Large intestine (tissue), 3 donors: ENCODE measurements around the gene ENO4. TPM values are rescaled to one million over a fixed set of nuclear protein-coding genes. Genes with fewer than 3 reads are reported as not detected.

Experiments
- DNase-seq, 2 donors: peaks; one replicate each; pipeline versions ENCODE4 v3.0.0 to v3.0.0-alpha.2; 2013
- H3K27ac ChIP-seq: one replicate; pipeline ENCODE4 v1.5.1; 2013; ENCODE audit warnings: low read length
- H3K27me3 ChIP-seq: 2 replicates; pipeline ENCODE4 v1.6.1; 2013; ENCODE audit warnings: low read length; ENCODE audit not compliant: control insufficient read depth, insufficient read depth
- H3K36me3 ChIP-seq: 2 replicates; pipeline ENCODE4 v1.6.1; 2013; ENCODE audit warnings: low read length; ENCODE audit not compliant: control insufficient read depth, insufficient read depth
- H3K4me1 ChIP-seq: one replicate; pipeline ENCODE4 v1.6.1; 2013; ENCODE audit warnings: low read length; ENCODE audit not compliant: control insufficient read depth, insufficient read depth
- H3K4me3 ChIP-seq: one replicate; pipeline ENCODE4 v1.5.1; 2013; ENCODE audit warnings: low read length
- H3K9me3 ChIP-seq: one replicate; pipeline ENCODE4 v1.6.1; 2013; ENCODE audit warnings: mild to moderate bottlenecking, low read depth, low read length, moderate library complexity; ENCODE audit not compliant: control insufficient read depth
- WGBS: methylation state at CpG from one replicate; pipeline ENCODE4 v1.1.5; 2013; ENCODE audit warnings: low lambda C conversion rate; ENCODE audit not compliant: insufficient coverage; 5-methylcytosine and 5-hydroxymethylcytosine counted together
- polyA plus RNA-seq: library from polyadenylated mRNA; unstranded; fragments of 120-200 nt; gene quantifications from one replicate; pipeline ENCODE4 v1.2.1, GENCODE V29; 2013

The ENO4 gene
- polyA plus RNA-seq, 1 donor, result 1.1 TPM

DNA sequence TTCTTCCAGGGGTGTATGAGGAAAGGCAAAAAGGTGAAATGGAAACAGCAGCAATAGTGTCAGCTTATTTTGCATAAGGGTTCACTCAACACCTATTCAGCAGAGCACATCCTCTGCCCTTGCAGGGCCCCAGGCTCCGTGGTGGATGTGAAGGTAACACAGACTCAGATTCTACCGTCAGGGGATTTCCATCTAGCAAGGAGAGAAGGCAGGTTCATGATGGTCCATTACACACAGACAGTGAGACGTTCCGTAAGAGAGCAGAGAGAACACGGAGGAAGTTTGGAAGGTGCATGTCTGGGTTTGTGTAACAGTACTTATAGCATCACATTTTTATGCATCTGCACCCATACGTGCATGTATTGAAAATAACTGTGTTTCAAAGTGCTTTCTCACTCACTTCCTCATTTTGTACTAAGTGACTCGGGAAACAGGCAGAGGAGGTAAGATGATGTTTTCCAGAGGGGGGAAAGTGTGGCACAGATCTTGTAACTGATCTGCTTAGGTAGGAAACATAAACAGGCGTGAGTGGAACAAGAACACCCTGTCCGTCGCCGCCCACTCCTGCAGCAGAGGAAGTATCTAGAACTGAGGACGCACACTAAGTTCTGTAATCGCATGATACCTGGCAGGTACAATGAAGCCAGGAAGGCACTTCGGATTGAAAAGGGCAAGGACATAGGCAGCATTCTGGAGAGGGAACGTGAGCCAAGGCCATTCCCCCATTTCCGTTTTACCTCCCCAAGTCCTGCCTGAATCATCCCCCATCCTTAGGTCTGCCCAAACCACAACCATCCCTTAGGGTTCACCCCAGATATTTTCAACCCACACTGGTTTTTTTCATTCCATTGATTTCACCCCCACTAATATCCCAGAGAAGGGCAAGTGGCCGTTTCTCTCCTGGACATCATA, 1.0 kb upstream of the ENO4 start:
- Histone ChIP-seq H3K9me3 (no peaks in the 10 kb centered on the region), H3K27me3 (no peaks in the 10 kb centered on the region), H3K27ac (peak overlapping the region; percentile 66), H3K4me3 (peak overlapping the region; percentile 89), H3K4me1 (peaks cover 15% of the 10 kb centered on the region), H3K36me3 (no peaks in the 10 kb centered on the region)
- DNase-seq, result peak in 1 of 2 donors; percentile 11
- WGBS, result 20% methylated on average over 1 of the region's 17 CpGs

DNA sequence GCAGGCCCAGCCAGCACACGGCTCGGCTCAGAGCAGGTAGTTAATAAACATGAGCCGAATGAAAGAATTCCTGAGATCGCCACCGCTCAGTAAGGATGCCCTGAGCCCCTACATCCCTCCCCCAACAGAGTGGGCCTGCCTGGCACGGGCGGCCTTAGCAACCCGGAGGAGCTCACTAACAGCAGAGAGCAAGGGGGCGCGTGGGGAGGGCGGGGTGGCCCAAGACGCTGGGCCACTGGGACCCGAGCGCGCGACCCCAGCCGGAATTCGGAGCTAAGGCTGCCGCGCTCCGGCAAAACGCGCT, 403 bp upstream of the ENO4 start:
- peaks cover 15% of the 10 kb centered on the region for H3K4me1 ChIP-seq
- no peaks in the 10 kb centered on the region for H3K27me3 ChIP-seq
- WGBS, result no CpG with 5 or more reads among the region's 23 CpGs
- H3K4me3 ChIP-seq, result peak overlapping the region; percentile 89
- no peaks in the 10 kb centered on the region for H3K36me3 ChIP-seq
- H3K9me3 ChIP-seq, result no peaks in the 10 kb centered on the region
- peak overlapping the region; percentile 66 for H3K27ac ChIP-seq
- DNase-seq, result no peak

DNA sequence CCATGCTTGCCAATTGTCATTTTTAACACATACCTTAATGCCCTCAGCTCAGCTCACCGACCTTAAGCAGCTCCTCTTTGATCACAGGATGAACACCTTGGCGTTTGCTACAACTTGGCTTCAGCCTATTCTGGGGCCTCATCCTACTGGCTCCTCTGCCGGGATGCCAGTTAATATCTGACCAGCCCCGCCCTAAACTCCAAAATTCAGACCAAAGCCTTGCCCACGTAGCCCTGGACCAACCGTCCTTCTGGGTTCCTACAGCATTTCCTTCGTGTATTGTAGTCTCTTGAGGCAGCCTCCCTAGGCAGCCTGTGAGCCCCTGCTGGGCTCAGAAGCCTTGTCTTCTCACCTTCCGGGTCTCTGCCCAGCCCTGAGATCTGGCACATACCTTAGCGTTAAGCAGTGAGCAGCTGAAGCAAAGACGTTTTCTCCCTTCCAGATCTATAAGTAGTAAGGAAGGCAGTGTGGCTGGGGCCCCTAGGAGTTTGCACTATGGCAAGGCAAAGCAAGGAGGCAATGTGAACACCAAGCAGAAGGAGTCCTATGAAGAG, 836 bp downstream of the ENO4 start:
- no CpG with 5 or more reads among the region's 10 CpGs for WGBS
- no peaks in the 10 kb centered on the region for H3K36me3 ChIP-seq
- DNase-seq, result no peak
- H3K4me3 ChIP-seq, result peak overlapping the region; percentile 89
- H3K27me3 ChIP-seq, result no peaks in the 10 kb centered on the region
- peak overlapping the region; percentile 66 for H3K27ac ChIP-seq
- no peaks in the 10 kb centered on the region for H3K9me3 ChIP-seq
- H3K4me1 ChIP-seq, result peaks cover 15% of the 10 kb centered on the region

DNA sequence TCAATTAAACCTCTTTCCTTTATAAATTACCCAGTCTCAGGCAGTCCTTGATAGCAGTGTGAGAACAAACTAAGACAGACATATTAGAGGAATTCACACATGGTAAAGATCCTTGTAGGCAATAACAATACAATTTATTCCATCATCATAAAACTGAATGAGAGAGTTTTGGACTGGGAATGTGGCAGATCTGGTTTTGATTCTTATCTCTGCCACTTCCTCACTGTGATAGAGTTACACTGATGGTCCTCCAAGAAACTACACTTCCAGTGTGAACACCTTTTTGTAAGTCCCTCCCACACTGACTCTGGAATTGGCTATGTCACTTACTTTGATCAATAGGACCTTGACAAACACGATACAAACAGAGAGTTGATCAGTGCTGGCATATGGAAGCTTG, 2.9 kb downstream of the ENO4 start:
- WGBS, result no CpG with 5 or more reads among the region's 1 CpG
- H3K27ac ChIP-seq, result no peak overlapping the region
- H3K36me3 ChIP-seq, result no peaks in the 10 kb centered on the region
- no peaks in the 10 kb centered on the region for H3K27me3 ChIP-seq
- H3K4me3 ChIP-seq, result no peak overlapping the region
- no peaks in the 10 kb centered on the region for H3K9me3 ChIP-seq
- H3K4me1 ChIP-seq, result peaks cover 15% of the 10 kb centered on the region
- DNase-seq, result no peak

DNA sequence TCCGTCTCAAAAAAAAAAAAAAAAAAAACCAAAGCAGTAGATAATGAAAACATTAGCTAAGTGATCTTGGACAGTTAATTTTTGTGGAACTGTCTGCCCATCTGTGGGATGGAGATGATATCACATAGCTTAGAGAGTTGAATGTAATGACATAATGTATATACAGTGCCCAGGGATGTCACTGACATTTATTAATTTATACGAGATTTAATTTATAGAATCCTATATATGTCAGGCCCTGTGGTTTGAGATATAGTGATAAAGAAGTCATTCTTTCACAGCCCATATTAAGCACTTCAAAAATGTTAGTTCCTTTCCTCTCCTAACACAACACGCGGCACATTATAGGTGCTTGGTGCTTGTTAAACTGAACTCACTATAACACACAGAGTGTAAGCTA, 4.0 kb downstream of the ENO4 start:
- Histone ChIP-seq H3K4me1 (peaks cover 14% of the 10 kb centered on the region), H3K27ac (no peak overlapping the region), H3K9me3 (peaks cover 5% of the 10 kb centered on the region), H3K36me3 (no peaks in the 10 kb centered on the region), H3K27me3 (no peaks in the 10 kb centered on the region), H3K4me3 (no peak overlapping the region)
- WGBS, result 90% methylated on average over 1 of the region's 4 CpGs
- no peak for DNase-seq

DNA sequence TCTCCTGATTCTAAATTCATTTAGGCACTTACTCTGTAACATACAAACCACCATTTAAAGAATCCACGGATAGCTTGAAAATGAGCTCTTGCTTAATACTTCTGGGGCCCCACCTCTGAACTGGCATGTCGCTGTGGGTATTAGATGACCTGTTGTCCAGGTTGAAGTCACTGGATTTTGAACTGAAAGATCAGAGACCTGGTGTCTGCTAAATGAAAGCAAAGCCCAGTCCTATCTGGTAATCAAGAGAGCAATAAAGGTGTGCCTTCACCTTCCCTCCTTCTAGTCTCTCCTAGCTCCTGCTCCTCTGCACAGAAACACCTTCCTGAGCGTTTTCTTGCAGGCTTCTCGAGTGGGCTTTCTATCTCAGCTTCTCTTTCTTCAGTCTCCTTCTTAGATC, 4.4 kb downstream of the ENO4 start:
- Histone ChIP-seq H3K36me3 (no peaks in the 10 kb centered on the region), H3K9me3 (peaks cover 7% of the 10 kb centered on the region)
- no CpG with 5 or more reads among the region's 4 CpGs for WGBS

DNA sequence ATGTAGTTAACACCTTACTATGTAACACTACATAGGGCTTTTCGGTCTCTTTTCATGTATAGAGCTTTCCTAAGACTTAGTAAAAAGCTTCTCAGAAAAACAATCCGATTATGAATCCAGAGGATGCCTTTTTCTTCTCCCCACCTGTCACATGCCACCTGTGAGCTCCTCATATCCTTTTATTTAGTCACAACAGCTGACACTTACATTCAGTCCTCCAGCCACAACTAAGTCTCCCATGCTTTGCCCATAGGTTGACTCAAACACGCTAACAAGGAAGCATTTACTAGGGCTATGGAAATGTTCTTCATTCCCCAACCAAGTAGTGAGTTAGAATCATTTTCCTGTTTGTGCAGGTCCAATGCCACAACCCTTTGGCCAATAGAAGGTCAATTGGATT, 7.9 kb downstream of the ENO4 start:
- H3K4me1 ChIP-seq, result no peaks in the 10 kb centered on the region
- H3K4me3 ChIP-seq, result no peak overlapping the region
- WGBS, result 100% methylated on average over 1 of the region's 3 CpGs
- no peak for DNase-seq
- no peak overlapping the region for H3K27ac ChIP-seq
- H3K36me3 ChIP-seq, result no peaks in the 10 kb centered on the region
- H3K9me3 ChIP-seq, result peaks cover 7% of the 10 kb centered on the region
- no peaks in the 10 kb centered on the region for H3K27me3 ChIP-seq

More for the DNA sequence above, 4.4 kb downstream of the ENO4 start:
- H3K4me3 ChIP-seq, result no peak overlapping the region
- no peaks in the 10 kb centered on the region for H3K27me3 ChIP-seq
- H3K4me1 ChIP-seq, result peaks cover 10% of the 10 kb centered on the region
- DNase-seq, result peak; percentile 61 to 71
- H3K27ac ChIP-seq, result no peak overlapping the region

DNA sequence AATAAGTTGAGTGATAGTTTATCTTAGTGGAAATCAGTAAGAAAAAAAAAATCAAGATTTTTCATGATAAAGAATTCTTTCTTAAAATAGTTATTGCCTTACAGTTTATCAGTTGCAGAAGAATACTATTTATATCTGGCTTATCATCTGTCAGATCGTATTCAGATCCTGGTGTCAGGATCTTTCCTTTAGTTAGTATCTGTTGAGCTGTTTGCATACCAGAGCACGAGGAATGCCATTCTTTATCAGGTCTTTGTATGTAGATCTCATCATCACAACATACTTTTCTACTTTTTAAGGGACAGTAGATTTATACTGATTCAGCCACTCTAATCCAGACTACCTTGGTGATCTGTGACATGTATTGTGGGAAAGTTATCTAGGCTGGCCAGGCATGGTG, 12.5 kb downstream of the ENO4 start:
- H3K4me3 ChIP-seq, result no peak overlapping the region
- no peaks in the 10 kb centered on the region for H3K27me3 ChIP-seq
- no peak overlapping the region for H3K27ac ChIP-seq
- no peak for DNase-seq
- H3K4me1 ChIP-seq, result no peaks in the 10 kb centered on the region
- 83% methylated on average over 1 of the region's 2 CpGs for WGBS
- H3K36me3 ChIP-seq, result no peaks in the 10 kb centered on the region
- peaks cover 7% of the 10 kb centered on the region for H3K9me3 ChIP-seq

DNA sequence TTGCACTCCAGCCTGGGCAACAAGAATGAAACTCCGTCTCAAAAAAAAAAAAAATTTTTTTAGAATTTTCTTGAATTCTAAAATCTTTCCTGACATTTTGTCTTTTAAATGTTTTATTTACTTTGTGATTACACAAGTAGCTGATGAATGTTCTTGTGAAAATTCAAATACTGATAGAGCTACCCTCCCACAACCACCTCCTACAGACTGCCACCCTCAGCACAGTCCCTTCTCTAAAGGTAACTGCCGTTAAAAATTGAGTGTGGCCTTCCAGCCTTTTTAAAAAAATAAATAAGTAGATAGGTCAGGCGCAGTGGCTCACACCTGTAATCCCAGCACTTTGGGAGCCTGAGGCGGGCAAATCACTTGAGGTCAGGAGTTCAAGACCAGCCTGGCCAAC, 15.1 kb downstream of the ENO4 start:
- H3K36me3 ChIP-seq, result no peaks in the 10 kb centered on the region
- H3K27me3 ChIP-seq, result no peaks in the 10 kb centered on the region
- no peak overlapping the region for H3K27ac ChIP-seq
- WGBS, result no CpG with 5 or more reads among the region's 4 CpGs
- H3K4me3 ChIP-seq, result no peak overlapping the region
- H3K4me1 ChIP-seq, result no peaks in the 10 kb centered on the region
- no peak for DNase-seq
- H3K9me3 ChIP-seq, result no peaks in the 10 kb centered on the region

DNA sequence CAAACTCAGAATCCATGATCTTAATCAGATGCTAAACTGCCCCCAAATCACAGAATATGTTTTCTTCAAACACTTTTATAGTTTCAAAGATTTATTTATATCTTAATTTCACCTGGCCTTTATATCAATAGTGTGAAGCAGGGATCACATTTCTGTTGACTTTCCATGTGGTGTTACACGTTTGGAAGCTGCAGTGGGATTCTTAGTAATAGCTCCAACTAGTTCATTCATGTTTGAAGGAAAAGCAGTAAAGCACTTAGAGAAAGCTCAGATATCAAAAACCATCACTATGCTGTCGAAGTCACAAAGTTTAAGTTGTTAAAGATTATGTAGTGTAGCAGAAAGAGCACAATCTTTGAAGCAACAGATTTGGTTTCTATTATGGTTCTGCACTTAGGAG, 16.8 kb downstream of the ENO4 start:
- H3K27ac ChIP-seq, result no peak overlapping the region
- H3K4me3 ChIP-seq, result no peak overlapping the region
- DNase-seq, result no peak
- no peaks in the 10 kb centered on the region for H3K27me3 ChIP-seq
- H3K4me1 ChIP-seq, result peaks cover 3% of the 10 kb centered on the region
- no peaks in the 10 kb centered on the region for H3K36me3 ChIP-seq
- no peaks in the 10 kb centered on the region for H3K9me3 ChIP-seq
- 57% methylated on average over 1 of the region's 2 CpGs for WGBS
